UCSD-AML1 (cell line): ENCODE data around the gene MFAP3.
"Not testable (repeated sequence)": the region's sequence is repeated elsewhere in the genome, so short reads cannot be mapped to it uniquely, and the experiment has no call there.

Experiments used
- DNase-seq: peaks from one replicate; lab custom pipeline; 2025; ENCODE audit not compliant: unreplicated experiment; lab: John Stamatoyannopoulos, UW

Gene MFAP3

GRCh38 chr5:154049636-154050035 lies 10.9 kb downstream of the MFAP3 start:
- DNase-seq = no peak

- no peak for DNase-seq
These were observed 14.7 kb downstream of the MFAP3 start for GRCh38 chr5:154053468-154053867.

GRCh38 chr5:154055201-154055600 lies 16.4 kb downstream of the MFAP3 start:
- no peak for DNase-seq

GRCh38 chr5:154058055-154059038 lies 19.6 kb downstream of the MFAP3 start:
- no peak for DNase-seq

GRCh38 chr5:154059039-154059430 lies 20.3 kb downstream of the MFAP3 start:
- no peak for DNase-seq

GRCh38 chr5:154059583-154059982 lies 20.8 kb downstream of the MFAP3 start:
- no peak for DNase-seq

GRCh38 chr5:154060606-154061005 lies 21.8 kb downstream of the MFAP3 start:
- DNase-seq = no peak

GRCh38 chr5:154063372-154063771 lies 24.6 kb downstream of the MFAP3 start:
- no peak for DNase-seq

- DNase-seq = no peak
These were observed 27.2 kb downstream of the MFAP3 start for GRCh38 chr5:154065971-154066370.

- not testable (repeated sequence) for DNase-seq
These were observed 31.1 kb downstream of the MFAP3 start for GRCh38 chr5:154069854-154070253.

- DNase-seq = no peak
These were observed 33.1 kb downstream of the MFAP3 start for GRCh38 chr5:154071799-154072413.

- peak; percentile 82 for DNase-seq
These were observed 33.8 kb downstream of the MFAP3 start for GRCh38 chr5:154072414-154073171.

GRCh38 chr5:154076240-154076922 lies 37.6 kb downstream of the MFAP3 start:
- DNase-seq = no peak

GRCh38 chr5:154077696-154078095 lies 38.9 kb downstream of the MFAP3 start:
- no peak for DNase-seq

GRCh38 chr5:154078272-154078671 lies 39.5 kb downstream of the MFAP3 start:
- no peak for DNase-seq

GRCh38 chr5:154081246-154081645 lies 42.5 kb downstream of the MFAP3 start:
- DNase-seq = no peak

- DNase-seq = no peak
These were observed 45.4 kb downstream of the MFAP3 start for GRCh38 chr5:154084062-154084639.

- no peak for DNase-seq
These were observed 47.4 kb downstream of the MFAP3 start for GRCh38 chr5:154086146-154086545.

- no peak for DNase-seq
These were observed 47.9 kb downstream of the MFAP3 start for GRCh38 chr5:154086641-154087040.

- DNase-seq = no peak
These were observed 48.5 kb downstream of the MFAP3 start for GRCh38 chr5:154087260-154087659.

- DNase-seq = no peak
These were observed 50.0 kb downstream of the MFAP3 start for GRCh38 chr5:154088801-154089200.
